ENCODE measurements around the gene COL25A1.
"Not testable (repeated sequence)": the region's sequence is repeated elsewhere in the genome, so short reads cannot be mapped to it uniquely, and the experiment has no call there.

Gene COL25A1

DNA sequence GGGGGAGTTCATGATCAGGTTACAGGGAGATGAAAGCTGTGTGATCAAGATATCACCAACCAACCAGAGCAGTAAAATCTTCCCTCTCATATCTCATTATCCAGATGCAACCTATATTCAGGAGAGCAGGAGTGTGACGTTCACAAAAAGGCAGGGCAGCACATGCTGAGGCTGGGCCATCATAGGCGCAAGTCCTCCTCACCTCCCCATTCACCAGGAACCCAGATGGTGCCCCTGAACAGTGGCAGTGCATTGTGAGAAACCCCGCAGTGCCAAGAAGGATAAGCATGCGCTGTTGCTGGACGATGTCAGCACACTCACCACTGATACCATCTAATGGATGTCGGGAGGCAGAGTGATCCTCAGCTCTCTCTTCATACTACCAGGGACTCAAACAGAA, 170.9 kb downstream of the COL25A1 start:
- no peak overlapping the region for H3K27ac Mint-ChIP-seq
- no peaks in the 10 kb centered on the region for H3K27me3 Mint-ChIP-seq
- intact Hi-C loops (cut with micrococcal nuclease), result no loop called here
- H3K4me1 Mint-ChIP-seq (ENCODE audit: low read depth), result no peaks in the 10 kb centered on the region
- H3K4me3 Mint-ChIP-seq, result no peak overlapping the region
- H3K36me3 Mint-ChIP-seq (ENCODE audit: low read depth), result no peaks in the 10 kb centered on the region
- H3K9me3 Mint-ChIP-seq, result no peaks in the 10 kb centered on the region

DNA sequence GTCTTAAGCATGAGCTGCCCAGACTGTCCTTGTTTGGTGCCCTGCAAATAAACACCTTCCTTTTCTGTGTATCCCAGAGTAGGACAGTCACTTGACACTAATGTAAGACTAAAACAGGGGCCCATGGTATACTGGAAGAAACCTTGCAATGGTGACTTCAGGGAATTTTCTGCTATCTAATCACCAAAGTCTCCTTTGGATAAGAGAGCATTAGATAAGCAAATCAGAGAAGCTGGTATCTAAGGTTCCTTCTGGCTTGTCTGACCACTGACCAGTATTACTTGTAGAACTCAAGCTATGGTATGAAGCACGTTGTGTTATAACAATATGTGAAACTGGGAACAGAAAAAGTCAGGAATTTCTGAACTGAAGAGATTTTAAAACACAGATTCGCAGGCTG, 173.9 kb downstream of the COL25A1 start:
- Mint-ChIP-seq H3K4me1 (ENCODE audit: low read depth) (no peaks in the 10 kb centered on the region), H3K27ac (no peak overlapping the region), H3K9me3 (no peaks in the 10 kb centered on the region), H3K27me3 (no peaks in the 10 kb centered on the region), H3K36me3 (ENCODE audit: low read depth) (no peaks in the 10 kb centered on the region), H3K4me3 (no peak overlapping the region)
- intact Hi-C loops (cut with micrococcal nuclease), result no loop called here

DNA sequence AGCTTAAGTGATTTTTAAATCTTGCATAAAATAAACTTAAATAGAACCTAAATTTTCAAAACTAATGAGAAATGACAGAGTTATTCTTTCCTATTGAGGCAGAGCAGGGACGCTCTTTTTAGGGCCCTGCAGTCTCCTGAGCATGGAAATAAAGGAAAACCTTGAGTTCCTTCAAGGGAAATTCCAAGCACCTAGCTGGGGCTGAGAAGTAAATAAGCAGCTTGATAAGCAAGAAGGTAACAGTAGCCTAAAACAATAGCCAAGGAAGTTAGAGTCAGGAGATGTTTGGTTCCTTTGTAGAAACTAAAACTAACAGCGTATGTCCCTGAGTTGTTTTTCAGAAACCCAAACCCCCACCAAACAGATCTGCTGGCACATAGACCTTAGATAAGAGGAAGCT, 174.6 kb downstream of the COL25A1 start:
- H3K27me3 Mint-ChIP-seq, result no peaks in the 10 kb centered on the region
- no peaks in the 10 kb centered on the region for H3K36me3 Mint-ChIP-seq (ENCODE audit: low read depth)
- intact Hi-C loops (cut with micrococcal nuclease), result no loop called here
- H3K4me1 Mint-ChIP-seq (ENCODE audit: low read depth), result no peaks in the 10 kb centered on the region
- no peaks in the 10 kb centered on the region for H3K9me3 Mint-ChIP-seq
- no peak overlapping the region for H3K4me3 Mint-ChIP-seq
- no peak overlapping the region for H3K27ac Mint-ChIP-seq

DNA sequence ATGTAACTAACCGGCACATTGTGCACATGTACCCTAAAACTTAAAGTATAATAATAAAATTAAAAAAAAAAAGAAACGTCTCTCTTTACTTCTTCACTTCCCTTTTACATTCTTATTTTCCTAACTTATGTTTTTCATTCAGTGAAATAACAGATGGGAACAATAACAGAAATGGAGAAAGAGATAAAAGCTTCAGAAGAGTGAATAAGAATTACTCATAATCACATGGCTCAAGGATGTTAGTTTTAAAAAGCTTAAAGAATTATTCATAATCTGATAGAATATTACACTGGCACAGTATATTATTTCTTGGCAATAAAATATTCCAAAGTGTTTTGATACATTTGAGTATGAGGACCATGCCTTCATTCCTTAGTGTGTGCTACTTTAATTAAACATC, 175.6 kb downstream of the COL25A1 start:
- Mint-ChIP-seq H3K36me3 (ENCODE audit: low read depth) (no peaks in the 10 kb centered on the region), H3K27me3 (no peaks in the 10 kb centered on the region), H3K4me3 (no peak overlapping the region), H3K9me3 (no peaks in the 10 kb centered on the region), H3K27ac (no peak overlapping the region), H3K4me1 (ENCODE audit: low read depth) (no peaks in the 10 kb centered on the region)
- intact Hi-C loops (cut with micrococcal nuclease), result no loop called here

DNA sequence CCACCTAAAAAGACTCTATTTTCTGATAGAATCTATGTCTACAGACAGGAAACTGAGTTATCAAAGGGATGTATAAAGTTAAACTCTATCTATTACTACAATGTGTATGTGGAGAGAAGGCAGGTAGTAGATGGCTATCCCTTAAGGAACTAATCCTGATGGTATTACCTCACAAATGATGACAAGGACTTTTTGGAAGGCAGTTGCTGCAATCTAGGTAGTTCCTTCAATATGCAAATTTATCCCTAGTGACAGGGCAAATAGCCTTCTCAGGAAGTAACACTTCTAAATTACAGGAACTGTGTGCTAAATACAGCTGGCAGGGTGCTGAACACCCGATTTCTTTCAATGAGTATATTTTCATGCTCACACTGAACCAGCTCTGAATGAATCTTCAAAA, 177.4 kb downstream of the COL25A1 start:
- no peaks in the 10 kb centered on the region for H3K9me3 Mint-ChIP-seq
- no peak overlapping the region for H3K4me3 Mint-ChIP-seq
- no peaks in the 10 kb centered on the region for H3K27me3 Mint-ChIP-seq
- intact Hi-C loops (cut with micrococcal nuclease), result no loop called here
- no peak overlapping the region for H3K27ac Mint-ChIP-seq
- no peaks in the 10 kb centered on the region for H3K4me1 Mint-ChIP-seq (ENCODE audit: low read depth)
- H3K36me3 Mint-ChIP-seq (ENCODE audit: low read depth), result no peaks in the 10 kb centered on the region

DNA sequence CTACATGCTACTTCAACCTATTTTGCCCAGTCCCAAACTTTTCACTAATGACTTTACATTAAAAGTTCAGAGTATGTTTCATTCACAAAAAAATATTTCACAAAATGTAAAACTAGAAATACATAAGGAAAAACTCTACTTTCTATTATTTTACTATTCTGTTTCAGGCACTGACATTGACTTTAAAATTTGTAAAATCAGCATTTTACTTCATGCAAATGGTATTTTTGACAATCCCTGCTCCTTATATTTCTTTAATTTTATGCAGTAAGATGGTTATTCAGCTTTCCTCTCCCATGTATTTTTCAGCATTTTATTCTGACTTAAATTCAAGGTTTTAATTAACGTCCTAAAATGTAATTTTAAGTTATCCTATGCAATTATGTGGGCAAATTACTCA, 178.5 kb downstream of the COL25A1 start:
- H3K9me3 Mint-ChIP-seq, result no peaks in the 10 kb centered on the region
- no peak overlapping the region for H3K27ac Mint-ChIP-seq
- intact Hi-C loops (cut with micrococcal nuclease), result no loop called here
- H3K36me3 Mint-ChIP-seq (ENCODE audit: low read depth), result no peaks in the 10 kb centered on the region
- no peaks in the 10 kb centered on the region for H3K4me1 Mint-ChIP-seq (ENCODE audit: low read depth)
- no peaks in the 10 kb centered on the region for H3K27me3 Mint-ChIP-seq
- H3K4me3 Mint-ChIP-seq, result no peak overlapping the region

DNA sequence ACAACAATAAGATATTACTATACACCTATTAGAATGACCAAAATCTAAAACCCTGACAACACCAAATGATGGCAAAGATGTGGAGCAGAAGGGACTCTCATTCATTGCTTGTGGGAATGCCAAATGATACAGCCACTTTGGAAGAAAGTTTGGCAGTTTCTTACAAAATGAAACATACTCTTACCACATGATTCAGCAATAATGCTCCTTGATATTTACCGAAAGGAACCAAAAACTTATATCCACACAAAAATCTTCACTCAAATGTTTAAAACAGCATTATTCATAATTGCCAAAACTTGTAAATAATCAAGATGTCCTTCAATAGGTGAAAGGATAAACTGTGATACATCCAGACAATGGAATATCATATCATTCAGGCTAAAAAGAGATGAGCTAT, 180.9 kb downstream of the COL25A1 start:
- no peaks in the 10 kb centered on the region for H3K4me1 Mint-ChIP-seq (ENCODE audit: low read depth)
- H3K36me3 Mint-ChIP-seq (ENCODE audit: low read depth), result no peaks in the 10 kb centered on the region
- H3K9me3 Mint-ChIP-seq, result no peaks in the 10 kb centered on the region
- no peak overlapping the region for H3K27ac Mint-ChIP-seq
- H3K4me3 Mint-ChIP-seq, result no peak overlapping the region
- H3K27me3 Mint-ChIP-seq, result no peaks in the 10 kb centered on the region
- intact Hi-C loops (cut with micrococcal nuclease), result no loop called here

DNA sequence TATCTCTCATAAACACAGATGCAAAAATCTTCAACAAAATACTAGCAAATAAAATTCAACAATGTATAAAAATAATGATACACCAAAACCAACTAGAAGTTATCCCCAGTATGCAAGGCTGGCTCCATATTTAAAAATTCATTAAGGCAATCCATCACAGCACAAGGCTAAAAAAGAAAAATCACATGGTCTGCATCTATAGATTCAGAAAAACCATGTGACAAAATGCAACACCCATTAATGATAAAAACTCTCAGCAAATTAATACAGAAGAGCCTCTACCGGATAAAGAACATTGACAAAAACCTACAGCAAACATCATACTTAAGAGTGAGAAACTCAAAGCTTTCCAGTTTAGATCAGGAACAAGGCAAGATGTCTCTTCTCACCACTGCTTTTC, 182.6 kb downstream of the COL25A1 start:
- Mint-ChIP-seq H3K27me3 (no peaks in the 10 kb centered on the region), H3K4me3 (no peak overlapping the region), H3K4me1 (ENCODE audit: low read depth) (no peaks in the 10 kb centered on the region), H3K36me3 (ENCODE audit: low read depth) (no peaks in the 10 kb centered on the region), H3K27ac (no peak overlapping the region), H3K9me3 (no peaks in the 10 kb centered on the region)
- intact Hi-C loops (cut with micrococcal nuclease), result no loop called here

DNA sequence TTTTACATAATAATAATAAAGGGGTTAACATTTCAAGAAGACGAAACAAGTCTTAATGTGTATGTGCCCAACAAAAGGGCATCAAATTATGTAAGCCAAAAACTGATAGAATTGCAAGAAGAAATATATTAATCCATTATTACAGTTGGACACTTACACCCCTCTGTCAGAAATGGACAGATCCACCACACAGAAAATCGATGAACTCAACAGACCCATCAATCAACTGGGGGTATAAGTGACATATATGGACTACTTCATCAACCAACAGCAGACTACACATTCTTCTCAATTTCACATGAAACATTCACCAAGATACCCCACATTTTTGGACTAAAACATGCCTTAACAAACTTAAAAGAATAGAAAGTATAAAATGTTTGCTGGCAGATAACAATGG, 183.8 kb downstream of the COL25A1 start:
- Mint-ChIP-seq H3K4me1 (ENCODE audit: low read depth) (no peaks in the 10 kb centered on the region), H3K27ac (no peak overlapping the region), H3K36me3 (ENCODE audit: low read depth) (no peaks in the 10 kb centered on the region), H3K27me3 (no peaks in the 10 kb centered on the region), H3K9me3 (no peaks in the 10 kb centered on the region), H3K4me3 (no peak overlapping the region)
- intact Hi-C loops (cut with micrococcal nuclease), result no loop called here

DNA sequence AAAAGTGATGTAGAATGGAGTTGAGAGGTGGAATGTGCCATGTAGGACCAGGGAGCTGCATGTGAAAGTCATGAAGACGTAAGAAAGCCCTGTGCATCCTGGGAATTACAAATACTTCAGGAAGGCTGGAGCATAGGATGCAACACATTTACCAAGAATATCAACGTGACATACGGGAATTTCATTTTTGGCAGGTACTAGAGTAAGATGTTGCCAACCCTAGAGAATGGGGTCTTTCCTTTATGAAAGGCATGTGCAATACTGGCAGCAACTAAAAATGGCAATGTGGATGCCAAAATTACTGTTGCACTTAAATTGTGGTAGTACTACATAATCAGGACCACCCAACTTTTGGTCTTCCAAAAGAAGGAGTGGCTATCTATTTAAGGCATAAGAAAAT, 188.0 kb downstream of the COL25A1 start:
- Mint-ChIP-seq H3K27me3 (no peaks in the 10 kb centered on the region), H3K9me3 (no peaks in the 10 kb centered on the region)

DNA sequence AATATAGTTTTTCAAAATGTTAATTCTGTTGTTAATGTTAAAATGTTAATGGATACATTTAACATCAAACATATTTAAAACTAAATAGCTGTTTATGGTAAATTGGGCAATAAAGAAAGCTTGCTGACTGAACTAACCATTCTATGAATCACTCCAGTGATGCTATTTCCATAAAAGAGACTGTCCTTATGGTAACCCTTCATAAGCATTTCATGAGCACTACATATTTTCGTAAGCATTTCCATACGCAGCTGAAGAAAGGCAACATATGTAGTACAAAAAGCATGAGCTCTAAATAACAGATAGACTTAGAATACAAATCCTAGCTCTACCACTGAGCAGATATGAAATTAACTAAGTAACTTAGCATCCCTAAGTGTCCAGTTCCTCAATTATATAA, 188.9 kb downstream of the COL25A1 start:
- Mint-ChIP-seq H3K27me3 (no peaks in the 10 kb centered on the region), H3K4me1 (ENCODE audit: low read depth) (no peaks in the 10 kb centered on the region), H3K27ac (no peak overlapping the region)

More for the DNA sequence above, 188.0 kb downstream of the COL25A1 start:
- no peak overlapping the region for H3K4me3 Mint-ChIP-seq
- H3K4me1 Mint-ChIP-seq (ENCODE audit: low read depth), result no peaks in the 10 kb centered on the region
- intact Hi-C loops (cut with micrococcal nuclease), result no loop called here
- no peak overlapping the region for H3K27ac Mint-ChIP-seq
- H3K36me3 Mint-ChIP-seq (ENCODE audit: low read depth), result no peaks in the 10 kb centered on the region

DNA sequence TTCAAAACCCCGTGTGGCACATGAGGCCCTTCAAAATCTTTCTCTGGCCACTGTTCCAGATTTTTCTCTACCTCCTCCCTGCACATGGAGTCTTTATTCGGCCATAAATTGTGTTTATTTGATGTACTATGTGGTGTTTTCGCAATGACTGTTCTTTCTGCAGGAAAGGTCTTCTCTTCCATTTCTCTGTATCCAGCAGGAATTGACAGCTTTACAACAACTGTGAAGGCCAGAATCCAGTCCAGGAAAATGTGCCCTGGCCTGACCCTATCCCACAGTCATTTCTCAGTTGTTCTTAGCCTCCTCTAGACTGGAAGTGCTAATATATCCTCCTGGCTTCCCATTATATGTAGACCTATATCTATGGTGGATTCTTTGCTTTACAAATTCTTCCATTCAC, 191.4 kb downstream of the COL25A1 start:
- H3K4me1 Mint-ChIP-seq (ENCODE audit: low read depth), result no peaks in the 10 kb centered on the region
- no peaks in the 10 kb centered on the region for H3K27me3 Mint-ChIP-seq
- no peak overlapping the region for H3K27ac Mint-ChIP-seq
- no peaks in the 10 kb centered on the region for H3K36me3 Mint-ChIP-seq (ENCODE audit: low read depth)
- no peak overlapping the region for H3K4me3 Mint-ChIP-seq
- no peaks in the 10 kb centered on the region for H3K9me3 Mint-ChIP-seq
- intact Hi-C loops (cut with micrococcal nuclease), result no loop called here

More for the DNA sequence above, 188.9 kb downstream of the COL25A1 start:
- intact Hi-C loops (cut with micrococcal nuclease), result no loop called here
- no peak overlapping the region for H3K4me3 Mint-ChIP-seq
- no peaks in the 10 kb centered on the region for H3K9me3 Mint-ChIP-seq
- H3K36me3 Mint-ChIP-seq (ENCODE audit: low read depth), result no peaks in the 10 kb centered on the region

DNA sequence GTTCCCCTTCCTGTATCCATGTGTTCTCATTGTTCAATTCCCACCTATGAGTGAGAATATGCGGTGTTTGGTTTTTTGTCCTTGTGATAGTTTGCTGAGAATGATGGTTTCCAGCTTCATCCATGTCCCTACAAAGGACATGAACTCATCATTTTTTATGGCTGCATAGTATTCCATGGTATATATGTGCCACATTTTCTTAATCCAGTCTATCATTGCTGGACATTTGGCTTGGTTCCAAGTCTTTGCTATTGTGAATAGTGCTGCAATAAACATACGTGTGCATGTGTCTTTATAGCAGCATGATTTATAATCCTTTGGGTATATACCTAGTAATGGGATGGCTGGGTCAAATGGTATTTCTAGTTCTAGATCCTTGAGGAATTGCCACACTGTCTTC, 194.2 kb downstream of the COL25A1 start:
- H3K4me1 Mint-ChIP-seq (ENCODE audit: low read depth); H3K27me3 Mint-ChIP-seq; H3K36me3 Mint-ChIP-seq (ENCODE audit: low read depth); H3K9me3 Mint-ChIP-seq; intact Hi-C loops (cut with micrococcal nuclease); H3K27ac Mint-ChIP-seq; H3K4me3 Mint-ChIP-seq: not testable (repeated sequence)

DNA sequence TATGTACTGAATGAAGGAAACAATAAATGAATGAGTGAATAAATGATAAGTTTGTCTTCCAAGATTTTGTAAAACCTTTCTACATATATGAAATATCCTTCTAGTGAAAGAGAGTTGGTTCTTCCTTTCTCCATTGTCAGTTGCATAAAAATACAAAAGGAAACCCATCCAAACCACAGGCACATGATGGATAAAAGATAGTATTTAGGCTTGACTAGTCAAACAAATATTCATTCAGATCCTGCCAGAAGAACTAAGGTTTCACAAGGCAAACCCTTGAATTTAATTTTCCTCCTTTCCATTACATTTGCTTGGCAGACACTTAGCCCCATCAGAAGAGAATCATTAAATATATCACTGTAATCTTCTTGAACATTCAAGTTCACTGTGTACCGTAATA, 208.4 kb downstream of the COL25A1 start:
- no peaks in the 10 kb centered on the region for H3K4me1 Mint-ChIP-seq (ENCODE audit: low read depth)
- peaks cover 2% of the 10 kb centered on the region for H3K27me3 Mint-ChIP-seq
- no peak overlapping the region for H3K27ac Mint-ChIP-seq
- intact Hi-C loops (cut with micrococcal nuclease), result no loop called here
- no peak overlapping the region for H3K4me3 Mint-ChIP-seq
- no peaks in the 10 kb centered on the region for H3K9me3 Mint-ChIP-seq
- no peaks in the 10 kb centered on the region for H3K36me3 Mint-ChIP-seq (ENCODE audit: low read depth)

DNA sequence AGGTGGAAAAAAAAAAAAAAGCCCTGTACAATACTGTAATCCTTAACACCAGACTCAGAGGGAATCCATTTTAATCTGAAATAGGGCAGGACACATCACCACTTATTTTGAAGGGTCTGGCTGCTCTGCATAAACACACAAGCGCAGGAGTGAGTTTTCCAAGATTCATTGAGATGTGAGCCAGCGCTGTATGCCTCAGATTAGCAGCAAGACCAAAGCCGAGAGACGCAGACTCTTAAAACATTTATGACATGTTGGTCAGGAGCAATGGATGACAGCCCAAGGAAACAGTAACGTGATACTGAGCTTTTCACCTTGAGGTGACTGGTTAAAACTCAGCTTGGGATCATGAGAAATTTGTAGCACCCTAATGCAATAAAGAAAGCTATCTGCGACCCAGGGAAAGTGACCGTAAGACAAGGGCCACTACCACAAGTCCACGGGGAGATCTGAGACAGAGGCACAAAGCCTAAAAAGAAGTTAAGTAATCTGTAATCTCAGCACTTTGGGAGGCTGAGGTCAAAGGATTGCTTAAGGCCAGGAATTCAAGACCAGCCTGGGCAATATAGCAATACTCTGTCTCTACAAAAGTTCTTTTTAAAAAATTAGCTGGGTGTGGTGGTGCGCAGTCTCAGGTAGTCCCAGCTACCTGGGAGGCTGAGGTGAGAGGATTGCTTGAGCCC, 210.6 kb downstream of the COL25A1 start:
- Mint-ChIP-seq H3K27ac (no peak overlapping the region), H3K27me3 (peaks cover 2% of the 10 kb centered on the region), H3K36me3 (ENCODE audit: low read depth) (no peaks in the 10 kb centered on the region), H3K9me3 (no peaks in the 10 kb centered on the region), H3K4me3 (no peak overlapping the region), H3K4me1 (ENCODE audit: low read depth) (no peaks in the 10 kb centered on the region)
- intact Hi-C loops (cut with micrococcal nuclease), result no loop called here

All from dendritic cell treated with granulocyte-macrophage colony-stimulating factor and Interleukin-4, amounts not matched to agents 40 ng/mL and 50 ng/mL, for 4 days (primary cell).